K562 treated with DMSO at 1 percent for 48 hours (cell line): ENCODE measurements around the gene CYP8B1. TPM values are rescaled to one million over a fixed set of nuclear protein-coding genes. Genes with fewer than 3 reads are reported as not detected.

ENCODE experiments used
- total RNA-seq: library from RNA; unstranded; fragments of 300-600 nt; gene quantifications from 2 replicates; pipeline ENCODE4 v1.2.3, GENCODE V29; 2022; ENCODE audit warnings: low replicate concordance; ENCODE audit errors: extremely low read depth

CYP8B1 gene
- total RNA-seq = not detected in 2 replicates

GRCh38 chr3:42875325-42876151 lies at the start of gene CYP8B1:
Gene CYP8B1 (minus strand): TSS chr3:42875879. CDS start chr3:42875816, 63 bp downstream.

DNA sequence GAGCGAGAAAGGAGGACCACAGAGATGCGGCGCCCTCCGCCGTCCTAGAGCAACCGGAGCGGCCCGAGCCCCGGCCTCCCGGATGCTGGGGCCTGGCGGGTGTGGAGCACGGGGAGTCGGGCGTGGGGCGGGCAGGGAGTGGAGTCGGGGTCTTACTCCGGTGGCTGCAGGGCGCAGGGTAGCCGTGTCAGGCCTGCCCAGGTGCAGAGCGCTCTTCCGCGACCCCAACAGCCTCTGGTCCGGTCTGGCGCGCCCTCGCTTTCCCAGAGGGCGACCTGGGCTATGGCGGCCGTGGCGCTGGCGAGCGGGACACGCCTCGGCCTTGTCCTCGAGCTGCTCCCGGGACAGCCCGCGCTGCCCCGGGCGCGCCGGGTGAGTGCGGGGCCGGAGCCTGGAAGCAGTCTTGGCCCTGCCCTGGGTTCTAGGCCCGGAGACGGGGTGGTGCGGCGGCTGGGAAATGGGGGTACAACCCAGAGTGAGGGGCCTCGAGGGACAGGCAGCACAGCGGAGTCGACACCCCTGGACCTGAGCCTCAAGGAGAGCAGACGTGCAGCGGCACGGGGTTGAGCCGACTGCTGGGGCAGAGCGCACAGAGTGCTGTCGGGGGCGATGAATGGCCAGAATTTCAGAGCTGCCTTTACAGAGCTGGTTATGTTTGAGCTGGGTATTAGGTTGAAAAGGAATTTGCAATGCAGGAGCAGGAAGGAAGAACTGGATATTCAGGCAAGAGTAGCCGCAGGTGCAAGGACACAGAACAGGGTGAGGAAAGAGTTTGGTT lies 30.6 kb upstream of the CYP8B1 start, which contains the start of gene ZNF662:
ZNF662 (plus strand) TSS at position 73 of the 778 bp plus-strand sequence. CDS start 1,973 bp downstream, outside the sequence.

Other genes with a start within 250 kb of the CYP8B1 start
- gene ZBTB47, start 222.2 kb downstream of the CYP8B1 start, total RNA-seq = not detected in 2 replicates
- gene KLHL40, start 190.3 kb downstream of the CYP8B1 start, total RNA-seq = not detected in 2 replicates
- gene HHATL, start 173.1 kb downstream of the CYP8B1 start, total RNA-seq = not detected in 2 replicates
- not detected in 2 replicates for gene CCDC13, start 102.6 kb downstream of the CYP8B1 start, total RNA-seq
- gene HIGD1A, start 71.4 kb downstream of the CYP8B1 start, total RNA-seq = not detected in 2 replicates
- not detected in 2 replicates for gene ACKR2, start 66.4 kb downstream of the CYP8B1 start, total RNA-seq
- gene ZNF662, start 30.3 kb upstream of the CYP8B1 start, total RNA-seq = not detected in 2 replicates
- gene GASK1A, start 103.4 kb upstream of the CYP8B1 start, total RNA-seq = not detected in 2 replicates
- gene POMGNT2, start 230.2 kb upstream of the CYP8B1 start, total RNA-seq = not detected in 2 replicates